Measurements from ENCODE around the gene OR10Z1. TPM values are rescaled to one million over a fixed set of nuclear protein-coding genes. Genes with fewer than 3 reads are reported as not detected.

OR10Z1 gene
- total RNA-seq, 4 donors from 2014 or later = not detected

DNA sequence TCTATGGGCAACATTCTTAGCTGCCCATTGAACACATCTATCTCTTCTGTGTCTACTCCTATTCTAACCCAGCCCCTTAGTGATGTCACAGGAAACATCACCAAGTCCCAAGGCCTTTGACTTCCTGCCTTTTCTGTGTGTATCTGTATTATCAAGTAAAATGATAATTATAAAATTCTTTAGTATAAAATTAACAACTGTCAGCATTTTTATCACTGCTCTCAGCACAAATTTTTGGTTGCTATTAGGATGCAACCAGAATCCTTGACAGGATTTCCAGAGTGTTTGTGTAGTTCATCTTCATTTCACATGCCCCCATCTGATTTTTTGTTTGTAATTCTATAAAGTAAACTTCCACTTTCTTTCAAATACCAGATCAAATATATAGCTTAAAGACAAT lies 33.8 kb downstream of the OR10Z1 start:
- no peak for TF ChIP-seq POLR2A (IDR thresholded peaks at IDR 0.05)
- TF ChIP-seq, protein P1, sequence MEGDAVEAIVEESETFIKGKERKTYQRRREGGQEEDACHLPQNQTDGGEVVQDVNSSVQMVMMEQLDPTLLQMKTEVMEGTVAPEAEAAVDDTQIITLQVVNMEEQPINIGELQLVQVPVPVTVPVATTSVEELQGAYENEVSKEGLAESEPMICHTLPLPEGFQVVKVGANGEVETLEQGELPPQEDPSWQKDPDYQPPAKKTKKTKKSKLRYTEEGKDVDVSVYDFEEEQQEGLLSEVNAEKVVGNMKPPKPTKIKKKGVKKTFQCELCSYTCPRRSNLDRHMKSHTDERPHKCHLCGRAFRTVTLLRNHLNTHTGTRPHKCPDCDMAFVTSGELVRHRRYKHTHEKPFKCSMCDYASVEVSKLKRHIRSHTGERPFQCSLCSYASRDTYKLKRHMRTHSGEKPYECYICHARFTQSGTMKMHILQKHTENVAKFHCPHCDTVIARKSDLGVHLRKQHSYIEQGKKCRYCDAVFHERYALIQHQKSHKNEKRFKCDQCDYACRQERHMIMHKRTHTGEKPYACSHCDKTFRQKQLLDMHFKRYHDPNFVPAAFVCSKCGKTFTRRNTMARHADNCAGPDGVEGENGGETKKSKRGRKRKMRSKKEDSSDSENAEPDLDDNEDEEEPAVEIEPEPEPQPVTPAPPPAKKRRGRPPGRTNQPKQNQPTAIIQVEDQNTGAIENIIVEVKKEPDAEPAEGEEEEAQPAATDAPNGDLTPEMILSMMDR (IDR thresholded peaks at IDR 0.05) = no peak
- Histone ChIP-seq H3K36me3 (no peaks in the 10 kb centered on the region), H3K27ac (no peak overlapping the region), H3K4me1 (no peaks in the 10 kb centered on the region), H3K9me3 (no peaks in the 10 kb centered on the region), H3K4me3 (no peak overlapping the region), H3K27me3 (no peaks in the 10 kb centered on the region)
- intact Hi-C loops (cut with DNase I; ENCODE audit: low total_unique reads) = no loop called here
- DNase-seq = no peak

DNA sequence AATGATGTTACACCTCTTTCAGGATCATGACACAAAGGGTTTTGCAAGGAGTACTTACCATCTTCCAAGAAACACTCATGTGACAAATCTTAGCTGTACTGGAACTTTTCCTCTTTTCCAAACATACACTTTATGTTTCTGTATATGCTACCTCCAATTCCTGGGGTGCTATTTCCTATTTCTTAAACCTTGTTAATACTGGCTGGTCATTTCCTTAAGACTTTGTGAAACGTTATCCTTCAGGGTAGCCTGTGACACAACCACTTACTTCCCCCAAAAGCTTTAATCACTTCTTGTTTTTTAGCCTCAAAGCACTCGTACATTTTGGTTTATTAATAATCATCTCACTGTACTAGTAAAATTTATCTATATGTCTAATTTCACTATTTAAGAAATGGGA lies 39.4 kb downstream of the OR10Z1 start:
- intact Hi-C loops (cut with DNase I; ENCODE audit: low total_unique reads) = no loop called here
- Histone ChIP-seq H3K9me3 (no peaks in the 10 kb centered on the region), H3K4me3 (no peak overlapping the region), H3K27ac (no peak overlapping the region), H3K27me3 (no peaks in the 10 kb centered on the region), H3K4me1 (no peaks in the 10 kb centered on the region), H3K36me3 (no peaks in the 10 kb centered on the region)
- DNase-seq = no peak
- TF ChIP-seq POLR2A (IDR thresholded peaks at IDR 0.05) = no peak
- TF ChIP-seq, protein P1 (IDR thresholded peaks at IDR 0.05) = no peak

DNA sequence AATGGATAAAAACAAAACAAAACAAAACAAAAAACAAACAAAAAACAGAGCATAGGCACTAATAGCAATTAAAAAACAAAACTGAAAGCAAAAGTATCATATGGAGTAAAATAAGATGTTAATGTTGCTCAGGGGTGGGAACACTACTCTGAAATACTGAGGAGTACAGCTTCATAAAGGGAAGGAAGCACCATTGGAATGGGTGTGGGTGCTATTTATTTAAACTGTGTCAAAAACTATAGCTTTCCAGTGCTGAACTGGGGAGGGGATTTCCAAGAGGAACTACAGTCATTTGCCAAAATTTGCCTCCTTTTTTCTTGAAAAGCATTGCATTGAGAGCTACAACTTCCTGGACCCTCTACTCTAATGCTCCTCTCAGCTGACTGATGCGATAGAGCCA lies 41.4 kb downstream of the OR10Z1 start:
- no peak overlapping the region for H3K27ac ChIP-seq
- no peaks in the 10 kb centered on the region for H3K9me3 ChIP-seq
- H3K4me3 ChIP-seq = no peak overlapping the region
- H3K36me3 ChIP-seq = no peaks in the 10 kb centered on the region
- TF ChIP-seq POLR2A (IDR thresholded peaks at IDR 0.05) = no peak
- TF ChIP-seq, protein P1 (IDR thresholded peaks at IDR 0.05) = no peak
- no peak for DNase-seq
- no peaks in the 10 kb centered on the region for H3K4me1 ChIP-seq
- no peaks in the 10 kb centered on the region for H3K27me3 ChIP-seq
- intact Hi-C loops (cut with DNase I; ENCODE audit: low total_unique reads) = no loop called here

DNA sequence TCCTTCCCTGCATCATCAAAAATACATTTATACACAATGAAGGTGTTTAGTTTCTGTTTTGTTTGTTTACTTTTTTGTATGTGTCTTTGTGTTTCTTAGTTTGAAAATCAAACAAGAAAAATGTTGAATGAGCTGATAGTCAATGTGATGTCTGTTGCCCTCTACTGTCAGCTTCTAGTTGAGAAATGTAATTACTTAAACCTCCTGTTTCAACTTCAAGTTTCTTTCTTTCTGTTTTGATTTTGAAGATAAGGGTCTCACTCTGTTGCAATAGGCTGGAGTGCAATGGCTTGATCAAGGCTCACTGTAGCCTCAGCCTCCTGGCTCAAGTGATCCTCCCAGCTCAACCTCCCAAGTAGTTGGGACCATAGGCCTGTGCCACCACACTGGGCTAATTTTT lies 44.0 kb downstream of the OR10Z1 start:
- Histone ChIP-seq H3K27ac (no peak overlapping the region), H3K4me3 (no peak overlapping the region), H3K36me3 (no peaks in the 10 kb centered on the region), H3K9me3 (no peaks in the 10 kb centered on the region), H3K4me1 (no peaks in the 10 kb centered on the region), H3K27me3 (no peaks in the 10 kb centered on the region)
- DNase-seq = no peak
- no peak for TF ChIP-seq POLR2A (IDR thresholded peaks at IDR 0.05)
- TF ChIP-seq, protein P1 (IDR thresholded peaks at IDR 0.05) = no peak
- intact Hi-C loops (cut with DNase I; ENCODE audit: low total_unique reads) = no loop called here

DNA sequence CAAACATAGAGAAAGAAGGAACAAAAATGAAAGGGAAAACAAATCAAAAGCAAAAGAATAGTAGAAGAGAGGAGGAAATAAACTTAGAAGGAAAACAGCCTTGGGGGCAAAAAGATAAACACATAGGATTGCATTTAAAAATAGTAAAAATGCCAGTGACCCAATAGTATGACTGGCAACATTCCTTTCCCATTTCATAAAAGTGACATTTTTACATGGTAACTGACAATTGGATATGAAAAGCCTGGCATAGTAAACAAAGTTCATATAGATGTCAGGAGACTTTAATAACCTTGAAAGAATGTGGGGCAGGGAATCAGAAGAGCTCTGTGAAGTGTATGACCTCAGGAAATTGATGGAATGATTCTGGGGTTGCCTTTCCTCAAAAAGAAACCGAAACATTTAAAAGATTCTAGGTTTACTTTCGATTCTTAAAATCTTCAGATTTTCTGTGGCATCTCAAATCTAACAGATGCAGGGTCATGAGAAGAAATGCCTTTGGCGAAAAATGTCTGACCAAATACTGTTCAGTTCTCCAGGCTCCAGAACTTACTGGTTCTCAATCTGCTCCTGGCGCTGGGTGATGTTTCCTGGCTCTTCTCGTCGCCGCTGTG lies 47.8 kb downstream of the OR10Z1 start:
- TF ChIP-seq POLR2A (IDR thresholded peaks at IDR 0.05) = no peak
- TF ChIP-seq, protein P1 (IDR thresholded peaks at IDR 0.05) = no peak
- Histone ChIP-seq H3K27ac (no peak overlapping the region), H3K27me3 (no peaks in the 10 kb centered on the region), H3K4me1 (no peaks in the 10 kb centered on the region), H3K9me3 (no peaks in the 10 kb centered on the region), H3K36me3 (no peaks in the 10 kb centered on the region), H3K4me3 (no peak overlapping the region)
- no peak for DNase-seq
- intact Hi-C loops (cut with DNase I; ENCODE audit: low total_unique reads) = no loop called here

All from uterus (tissue), 4 donors.